Lower lobe of right lung (tissue), 2 donors: Measurements from ENCODE around the gene TMEM132A. TPM values are rescaled to one million over a fixed set of nuclear protein-coding genes. Genes with fewer than 3 reads are reported as not detected.

Experiments
- ATAC-seq, 2 donors: fragments of 200-7000 bp; cut with Tn5 transposase; one replicate each; pipeline ENCODE4 v1.9.1; 2020 to 2022; ENCODE audit warnings: mild to moderate bottlenecking in 2 of 2, moderate library complexity in 2 of 2
- DNase-seq: peaks from one replicate; pipeline ENCODE4 v3.0.0-alpha.2; 2020
- H3K27ac ChIP-seq: fragments of 200-600 bp; one replicate; pipeline ENCODE4 v1.8.0; 2022
- H3K27me3 ChIP-seq: fragments of 200-600 bp; one replicate; pipeline ENCODE4 v1.8.0; 2022; ENCODE audit warnings: low read depth
- H3K36me3 ChIP-seq: fragments of 200-600 bp; one replicate; pipeline ENCODE4 v1.8.0; 2022; ENCODE audit warnings: mild to moderate bottlenecking
- H3K4me1 ChIP-seq: fragments of 200-600 bp; one replicate; pipeline ENCODE4 v1.8.0; 2022
- H3K4me3 ChIP-seq: fragments of 200-600 bp; one replicate; pipeline ENCODE4 v1.8.0; 2022; ENCODE audit warnings: mild to moderate bottlenecking
- H3K9me3 ChIP-seq: fragments of 200-600 bp; one replicate; pipeline ENCODE4 v1.8.0; 2022
- CTCF ChIP-seq: fragments of 200-600 bp; IDR thresholded peaks from one replicate; pipeline ENCODE4 v1.8.0; 2022; ENCODE audit warnings: antibody characterized with exemption, mild to moderate bottlenecking
- intact Hi-C: fragments of 100-400 bp; cut with DNase I; formaldehyde crosslinking; loops from one replicate; pipeline ENCODE4 v1.11.0; 2022
- total RNA-seq: library from RNA; stranded (reverse); fragmentation: NEBNext Ultra II Directional; extraction: Animal tissue kit (Norgen Biotek cat#: 25700); gene quantifications from one replicate; pipeline ENCODE4 v1.2.1, GENCODE V29; 2021
- donor health status: DM: no; HTN: yes; CAD: no; lungs with severe emphysema.

Gene TMEM132A
- total RNA-seq, 1 donor from 2014 or later: 13.9 TPM

- intact Hi-C loops: no loop called here
- DNase-seq (no peak), ATAC-seq (no peak)
- H3K27ac ChIP-seq: no peak overlapping the region
- H3K27me3 ChIP-seq: no peaks in the 10 kb centered on the region
- no peak for TF ChIP-seq CTCF
- H3K4me3 ChIP-seq: no peak overlapping the region
- peaks cover 55% of the 10 kb centered on the region for H3K36me3 ChIP-seq
- H3K9me3 ChIP-seq: no peaks in the 10 kb centered on the region
- H3K4me1 ChIP-seq: peaks cover 49% of the 10 kb centered on the region
Measured at GRCh38 chr11:60946601-60947264, 22.5 kb downstream of the TMEM132A start.

DNA sequence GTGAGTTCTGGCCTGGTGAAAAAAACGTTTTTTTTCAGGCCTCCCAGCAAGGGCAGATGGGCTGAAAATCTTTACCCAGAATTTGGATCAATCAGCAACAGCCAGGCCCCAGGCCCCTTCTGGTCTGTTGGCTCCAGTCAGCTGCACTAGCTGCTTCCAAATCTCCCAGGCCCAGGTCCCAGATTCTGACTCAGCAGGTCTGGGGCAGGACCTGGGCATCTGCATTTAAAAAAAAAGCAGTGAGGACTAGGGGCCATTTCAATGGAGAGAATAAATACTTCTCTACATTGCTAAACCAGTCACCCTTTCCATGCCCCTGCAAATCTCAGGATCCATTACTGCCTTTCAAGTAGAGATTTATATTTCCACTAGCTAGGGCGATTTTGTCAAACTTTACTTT is 23.4 kb downstream of the TMEM132A start:
- DNase-seq: no peak
- no peak overlapping the region for H3K4me3 ChIP-seq
- peaks cover 46% of the 10 kb centered on the region for H3K36me3 ChIP-seq
- TF ChIP-seq CTCF: no peak
- intact Hi-C loops: no loop called here
- no peaks in the 10 kb centered on the region for H3K9me3 ChIP-seq
- H3K27me3 ChIP-seq: no peaks in the 10 kb centered on the region
- no peak for ATAC-seq
- H3K4me1 ChIP-seq: peaks cover 45% of the 10 kb centered on the region
- H3K27ac ChIP-seq: no peak overlapping the region

GRCh38 chr11:60948250-60948649 is 24.0 kb downstream of the TMEM132A start:
- intact Hi-C loops: no loop called here
- ATAC-seq (no peak), DNase-seq (no peak)
- TF ChIP-seq CTCF: no peak
- no peaks in the 10 kb centered on the region for H3K27me3 ChIP-seq
- H3K4me1 ChIP-seq: peaks cover 46% of the 10 kb centered on the region
- H3K27ac ChIP-seq: no peak overlapping the region
- peaks cover 42% of the 10 kb centered on the region for H3K36me3 ChIP-seq
- peak overlapping the region; percentile 7 for H3K4me3 ChIP-seq
- H3K9me3 ChIP-seq: no peaks in the 10 kb centered on the region

DNA sequence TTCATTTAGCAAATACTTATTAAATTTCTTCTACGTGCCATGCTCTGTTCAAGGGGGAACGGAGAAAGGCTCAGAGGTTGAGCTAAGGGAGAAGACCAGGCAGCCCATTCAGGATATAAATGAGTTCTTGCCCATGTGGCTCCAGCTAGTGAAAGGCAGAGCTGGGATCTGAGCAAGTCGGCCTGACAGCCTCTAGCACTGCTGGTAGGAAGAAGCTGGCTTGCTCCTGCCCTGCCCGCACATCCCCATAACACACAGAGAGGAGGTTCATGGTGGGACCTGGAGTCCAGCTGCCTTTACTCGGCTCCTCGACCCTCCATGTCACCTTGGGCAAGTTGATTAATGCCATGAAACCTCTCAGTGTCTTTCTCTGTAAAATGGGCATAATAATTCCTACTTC is 25.8 kb downstream of the TMEM132A start:
- Histone ChIP-seq H3K4me1 (peaks cover 42% of the 10 kb centered on the region), H3K9me3 (no peaks in the 10 kb centered on the region), H3K36me3 (peaks cover 26% of the 10 kb centered on the region), H3K4me3 (peak overlapping the region; percentile 62), H3K27me3 (no peaks in the 10 kb centered on the region), H3K27ac (peak overlapping the region; percentile 88)
- DNase-seq (no peak), ATAC-seq (no peak)
- TF ChIP-seq CTCF: no peak
- intact Hi-C loops: no loop called here

DNA sequence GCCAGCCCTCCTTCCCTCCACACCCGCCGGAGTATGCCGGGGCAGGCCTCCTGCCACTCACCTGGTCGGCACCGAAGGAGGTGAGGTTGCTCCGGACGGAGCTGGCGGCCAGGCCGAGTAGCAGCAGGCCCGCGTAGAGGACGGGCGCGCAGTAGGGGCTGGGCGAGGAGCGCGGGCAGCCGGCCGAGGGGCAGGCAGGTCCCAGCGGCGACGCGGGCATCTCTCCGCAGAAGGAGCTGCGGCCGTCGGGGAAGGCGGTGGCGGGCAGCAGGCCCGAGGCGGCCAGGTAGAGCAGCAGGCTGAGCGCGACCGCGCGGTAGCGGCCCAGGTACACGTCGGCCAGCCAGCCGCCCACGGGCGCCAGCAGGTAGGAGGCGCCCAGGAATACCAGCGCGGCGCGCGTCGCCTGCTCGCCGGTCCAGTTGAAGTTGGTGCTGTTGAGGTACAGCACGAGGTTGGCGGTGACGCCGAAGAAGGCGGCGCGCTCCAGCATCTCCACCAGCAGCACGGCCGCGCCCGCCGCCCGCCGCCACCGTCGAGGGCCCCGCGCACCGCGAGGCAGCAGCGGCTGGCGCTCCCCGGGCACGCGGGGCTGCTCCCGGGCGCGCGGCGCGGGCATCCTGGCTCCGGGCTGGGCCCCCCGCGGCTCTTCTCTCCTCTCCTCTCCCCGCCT is 26.8 kb downstream of the TMEM132A start:
- Histone ChIP-seq H3K4me3 (peak overlapping the region; percentile 62), H3K27ac (peak overlapping the region; percentile 88), H3K27me3 (no peaks in the 10 kb centered on the region), H3K36me3 (peaks cover 16% of the 10 kb centered on the region), H3K9me3 (no peaks in the 10 kb centered on the region), H3K4me1 (peaks cover 47% of the 10 kb centered on the region)
- intact Hi-C loops: no loop called here
- ATAC-seq (peak; percentile 3 to 22), DNase-seq (peak; percentile 76)
- TF ChIP-seq CTCF: no peak
